Gastrocnemius medialis (tissue), 4 donors: Measurements from ENCODE around the gene MAP2K5.

ENCODE experiments used
- CTCF ChIP-seq, 5 experiments: fragments of 450-650 bp in 3 of 5; fragments of 200-600 bp in 2 of 5; sonication (generic) in 2 of 5; IDR thresholded peaks in 4 of 5; conservative IDR thresholded peaks in 1 of 5; 1 replicate in 4 of 5; 2 replicates in 1 of 5; pipeline ENCODE4 v1.5.1; 2016 to 2019; ENCODE audit warnings: antibody characterized with exemption in 5 of 5, mild to moderate bottlenecking in 3 of 5, moderate library complexity in 3 of 5
- POLR2A ChIP-seq, 2 donors: fragments of 450-650 bp; IDR thresholded peaks; one replicate each; pipeline ENCODE4 v1.6.1; 2017; ENCODE audit warnings: antibody characterized with exemption in 2 of 2, mild to moderate bottlenecking in 2 of 2, moderate library complexity in 2 of 2

GRCh38 chr15:67812241-67812644, 269.7 kb downstream of the MAP2K5 start:
- no peak for TF ChIP-seq CTCF (IDR thresholded peaks at IDR 0.05 in 4 of 5, conservative IDR thresholded peaks at IDR 0.05 in 1 of 5)
- TF ChIP-seq POLR2A (IDR thresholded peaks at IDR 0.05): no peak
